Neutrophil (primary cell): ENCODE data around the gene PDZD8.

Experiments used
- H3K27ac ChIP-seq: fragments of 200-600 bp; sonication (generic); 2 replicates; pipeline ENCODE4 v1.5.1; 2016; ENCODE audit warnings: mild to moderate bottlenecking, moderate library complexity
- H3K27me3 ChIP-seq: fragments of 200-600 bp; sonication (generic); 2 replicates; pipeline ENCODE4 v1.6.0; 2016; ENCODE audit warnings: mild to moderate bottlenecking
- H3K36me3 ChIP-seq: fragments of 200-600 bp; sonication (generic); 2 replicates; pipeline ENCODE4 v1.5.1; 2017
- H3K4me1 ChIP-seq, 2 experiments: fragments of 200-600 bp in 1 of 2; sonication (generic) in 1 of 2; 1 replicate in 1 of 2; 2 replicates in 1 of 2; pipeline versions ENCODE4 v1.5.1 to v1.6.1; 2013 to 2016; ENCODE audit warnings: low read depth in 1 of 2, low read length in 1 of 2, mild to moderate bottlenecking in 1 of 2, moderate library complexity in 1 of 2; ENCODE audit not compliant: control insufficient read depth in 1 of 2, insufficient read depth in 1 of 2
- H3K4me3 ChIP-seq, 2 experiments: fragments of 200-600 bp in 1 of 2; sonication (generic) in 1 of 2; 1 replicate in 1 of 2; 2 replicates in 1 of 2; pipeline ENCODE4 v1.5.1; 2013 to 2016; ENCODE audit warnings: low read depth in 1 of 2, low read length in 1 of 2, mild to moderate bottlenecking in 1 of 2, moderate library complexity in 1 of 2
- H3K9me3 ChIP-seq: fragments of 200-600 bp; sonication (generic); 2 replicates; pipeline ENCODE4 v1.5.1; 2016
- TF ChIP-seq, protein P1 (sequence below): fragments of 200-600 bp; sonication (generic); IDR thresholded peaks from 2 replicates; pipeline ENCODE4 v1.5.1; 2016; ENCODE audit warnings: antibody characterized with exemption

The PDZD8 gene

DNA sequence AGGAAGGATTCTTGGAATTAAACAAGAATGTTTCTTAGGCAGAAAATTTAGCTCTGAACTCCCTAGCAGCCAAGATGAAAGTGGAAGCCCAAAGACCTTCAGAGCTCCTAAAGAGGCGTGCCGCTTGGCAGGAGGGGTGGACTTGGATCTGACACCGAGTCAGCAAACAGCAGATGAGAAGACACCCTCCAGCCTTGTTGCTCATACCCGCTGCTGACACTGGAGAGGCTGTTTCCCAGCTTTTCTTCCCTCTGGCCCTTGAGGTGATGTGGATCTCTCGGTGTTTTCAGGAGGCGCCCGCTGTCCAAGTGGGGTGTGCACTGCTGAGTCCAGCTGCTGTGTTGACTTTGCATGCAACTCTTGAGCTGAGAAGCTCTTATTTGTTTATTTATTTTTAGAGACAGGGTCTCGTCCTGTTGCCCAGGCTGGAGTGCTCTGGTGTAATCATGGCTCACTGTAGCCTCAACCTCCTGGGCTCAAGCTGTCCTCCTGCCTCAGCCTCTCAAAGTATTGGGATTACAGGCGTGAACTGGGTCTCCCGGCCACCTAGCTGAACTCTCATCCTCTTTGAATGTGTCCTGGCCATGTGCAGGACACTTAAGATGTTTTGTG, 112.8 kb downstream of the PDZD8 start:
- TF ChIP-seq, protein P1, sequence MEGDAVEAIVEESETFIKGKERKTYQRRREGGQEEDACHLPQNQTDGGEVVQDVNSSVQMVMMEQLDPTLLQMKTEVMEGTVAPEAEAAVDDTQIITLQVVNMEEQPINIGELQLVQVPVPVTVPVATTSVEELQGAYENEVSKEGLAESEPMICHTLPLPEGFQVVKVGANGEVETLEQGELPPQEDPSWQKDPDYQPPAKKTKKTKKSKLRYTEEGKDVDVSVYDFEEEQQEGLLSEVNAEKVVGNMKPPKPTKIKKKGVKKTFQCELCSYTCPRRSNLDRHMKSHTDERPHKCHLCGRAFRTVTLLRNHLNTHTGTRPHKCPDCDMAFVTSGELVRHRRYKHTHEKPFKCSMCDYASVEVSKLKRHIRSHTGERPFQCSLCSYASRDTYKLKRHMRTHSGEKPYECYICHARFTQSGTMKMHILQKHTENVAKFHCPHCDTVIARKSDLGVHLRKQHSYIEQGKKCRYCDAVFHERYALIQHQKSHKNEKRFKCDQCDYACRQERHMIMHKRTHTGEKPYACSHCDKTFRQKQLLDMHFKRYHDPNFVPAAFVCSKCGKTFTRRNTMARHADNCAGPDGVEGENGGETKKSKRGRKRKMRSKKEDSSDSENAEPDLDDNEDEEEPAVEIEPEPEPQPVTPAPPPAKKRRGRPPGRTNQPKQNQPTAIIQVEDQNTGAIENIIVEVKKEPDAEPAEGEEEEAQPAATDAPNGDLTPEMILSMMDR: no peak
- Histone ChIP-seq H3K36me3 (no peaks in the 10 kb centered on the region), H3K27me3 (no peaks in the 10 kb centered on the region), H3K9me3 (no peaks in the 10 kb centered on the region), H3K4me1 (peaks cover 10 to 25% of the 10 kb centered on the region in 2 experiments), H3K4me3 (no peak overlapping the region), H3K27ac (no peak overlapping the region)

- H3K27ac ChIP-seq: no peak overlapping the region
- no peaks in the 10 kb centered on the region for H3K9me3 ChIP-seq
- TF ChIP-seq, protein P1: no peak
These were observed 113.7 kb downstream of the PDZD8 start for GRCh38 chr10:117261501-117261900.

GRCh38 chr10:117260084-117260483, 115.2 kb downstream of the PDZD8 start:
- Histone ChIP-seq H3K27me3 (no peaks in the 10 kb centered on the region), H3K4me1 (peaks cover 10 to 25% of the 10 kb centered on the region in 2 experiments), H3K36me3 (peaks cover 5% of the 10 kb centered on the region), H3K9me3 (no peaks in the 10 kb centered on the region), H3K27ac (peak overlapping the region; percentile 43), H3K4me3 (no peak overlapping the region)
- TF ChIP-seq, protein P1: no peak

More at GRCh38 chr10:117261501-117261900, 113.7 kb downstream of the PDZD8 start:
- Histone ChIP-seq H3K36me3 (no peaks in the 10 kb centered on the region), H3K4me1 (peaks cover 10 to 25% of the 10 kb centered on the region in 2 experiments), H3K27me3 (no peaks in the 10 kb centered on the region), H3K4me3 (no peak overlapping the region)

- H3K27me3 ChIP-seq: no peaks in the 10 kb centered on the region
- peak overlapping the region; percentile 12 for H3K27ac ChIP-seq
- TF ChIP-seq, protein P1: no peak
- H3K36me3 ChIP-seq: peaks cover 5% of the 10 kb centered on the region
- peaks cover 10 to 25% of the 10 kb centered on the region in 2 experiments for H3K4me1 ChIP-seq
- peak overlapping the region in 1 of 2 experiments; percentile 1 for H3K4me3 ChIP-seq
- H3K9me3 ChIP-seq: no peaks in the 10 kb centered on the region
These were observed 116.0 kb downstream of the PDZD8 start for GRCh38 chr10:117259279-117259678.

DNA sequence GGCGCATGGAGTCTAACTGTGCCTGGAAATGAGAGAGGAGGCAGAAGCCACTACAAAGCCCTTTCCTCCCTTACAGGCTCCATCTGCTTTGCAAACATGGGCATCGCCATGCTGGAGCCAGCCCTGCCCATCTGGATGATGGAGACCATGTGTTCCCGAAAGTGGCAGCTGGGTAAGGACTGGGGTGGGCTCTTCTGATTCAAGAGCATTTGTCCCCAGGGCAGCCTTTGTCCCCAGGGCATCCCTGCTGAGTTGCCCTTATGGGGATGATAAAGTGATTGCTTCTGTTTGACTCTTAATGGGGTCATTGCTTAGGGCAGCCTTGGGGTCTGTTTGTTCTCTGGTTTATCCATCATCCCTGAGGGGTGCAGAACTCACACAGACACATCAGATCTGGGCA, 117.5 kb downstream of the PDZD8 start:
- Histone ChIP-seq H3K9me3 (no peaks in the 10 kb centered on the region), H3K4me1 (peaks cover 10 to 25% of the 10 kb centered on the region in 2 experiments), H3K27ac (no peak overlapping the region), H3K36me3 (peaks cover 5% of the 10 kb centered on the region), H3K27me3 (no peaks in the 10 kb centered on the region), H3K4me3 (no peak overlapping the region)
- TF ChIP-seq, protein P1: no peak
